GM10847 (cell line): Measurements from ENCODE around the gene TMEM8B.

Experiments
- POLR2A ChIP-seq: IDR thresholded peaks from 2 replicates; pipeline ENCODE4 v1.6.1; 2011; ENCODE audit not compliant: insufficient read length; ENCODE audit errors: extremely low read depth

The TMEM8B gene

DNA sequence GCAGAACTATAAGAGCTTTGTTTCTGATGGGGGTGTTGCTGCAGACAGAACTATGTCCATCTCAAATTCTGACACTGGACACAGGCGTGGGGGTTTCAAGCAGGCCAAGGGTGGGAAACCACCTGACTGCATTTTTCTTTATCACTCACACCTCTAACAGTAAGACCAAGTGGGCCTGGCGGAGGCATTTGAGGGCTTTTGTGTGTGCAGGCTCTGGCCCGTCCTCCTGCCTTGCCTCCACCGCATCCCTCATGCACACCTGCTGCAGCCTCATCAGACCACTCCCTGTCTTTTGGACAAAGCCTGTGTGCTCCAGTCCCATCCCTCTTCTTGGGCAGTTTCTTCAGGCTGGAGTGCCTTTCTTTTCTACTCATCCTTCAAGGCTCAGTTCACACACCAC, 33.3 kb downstream of the TMEM8B start:
- no peak for TF ChIP-seq POLR2A

DNA sequence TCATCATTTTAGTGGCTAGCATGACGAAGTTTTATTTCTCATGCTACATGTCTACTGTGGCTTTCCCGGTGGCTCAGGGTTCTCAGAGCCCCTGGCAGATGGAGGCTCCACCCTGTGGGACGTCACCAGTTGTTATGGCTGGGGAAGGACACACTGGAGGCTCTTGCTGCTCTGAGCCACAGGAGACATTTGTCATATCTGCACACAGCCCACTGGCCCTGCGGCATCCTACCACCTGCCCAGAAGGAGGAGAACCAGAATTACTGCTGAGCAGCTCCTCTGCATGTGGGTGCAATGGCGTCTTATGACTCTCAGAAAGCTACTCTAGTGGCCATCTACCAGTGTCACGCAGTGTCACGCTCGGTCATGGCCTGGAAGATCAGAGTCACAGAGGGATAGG, 34.6 kb downstream of the TMEM8B start:
- no peak for TF ChIP-seq POLR2A

DNA sequence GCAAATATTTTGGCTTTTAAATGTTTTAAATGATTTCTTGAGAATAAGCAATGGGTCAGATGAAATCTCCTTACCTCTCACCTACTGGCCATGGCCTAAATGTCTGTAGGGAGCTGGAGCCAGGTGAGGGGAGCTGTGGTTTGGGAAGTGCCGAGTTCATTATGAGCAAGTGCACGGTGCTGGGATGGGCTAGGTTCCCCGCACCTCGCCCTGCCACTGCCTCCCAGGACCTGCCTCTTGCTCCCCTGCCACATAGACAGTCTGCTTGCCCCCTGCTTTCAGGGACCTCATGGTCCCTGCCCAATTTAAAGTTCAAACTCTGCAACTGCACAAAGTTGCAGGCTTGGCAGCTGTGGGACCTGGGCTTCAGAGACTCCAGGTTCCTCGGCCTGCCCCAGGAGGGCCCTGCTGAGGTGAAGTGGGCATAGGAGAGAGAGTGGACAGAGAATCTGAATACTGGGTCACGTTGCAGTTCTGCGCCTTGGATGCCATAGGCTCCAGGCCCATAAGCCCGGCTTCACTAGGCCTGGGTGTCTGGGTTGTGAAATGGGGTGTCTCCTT, 35.7 kb downstream of the TMEM8B start:
- no peak for TF ChIP-seq POLR2A

DNA sequence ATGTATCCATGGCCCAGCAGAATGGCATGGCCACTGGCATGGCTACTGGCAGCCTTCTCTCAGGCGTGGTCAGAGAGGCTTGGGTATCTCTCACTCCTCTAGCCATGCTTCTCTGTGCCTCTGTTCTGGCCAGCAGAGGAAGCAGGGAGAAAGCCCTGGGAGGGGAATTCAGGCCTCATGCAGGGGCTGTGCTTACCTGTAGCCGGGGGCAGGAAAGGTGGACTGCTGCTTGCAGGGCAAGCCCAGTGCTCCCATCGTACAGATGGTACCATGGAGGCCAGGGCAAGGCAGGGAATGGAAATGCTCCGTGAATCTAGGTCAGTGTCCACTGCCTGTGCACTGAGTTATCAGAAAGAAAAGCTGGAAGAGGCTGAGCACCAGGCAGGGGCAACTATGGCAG, 38.5 kb downstream of the TMEM8B start:
- TF ChIP-seq POLR2A = no peak

DNA sequence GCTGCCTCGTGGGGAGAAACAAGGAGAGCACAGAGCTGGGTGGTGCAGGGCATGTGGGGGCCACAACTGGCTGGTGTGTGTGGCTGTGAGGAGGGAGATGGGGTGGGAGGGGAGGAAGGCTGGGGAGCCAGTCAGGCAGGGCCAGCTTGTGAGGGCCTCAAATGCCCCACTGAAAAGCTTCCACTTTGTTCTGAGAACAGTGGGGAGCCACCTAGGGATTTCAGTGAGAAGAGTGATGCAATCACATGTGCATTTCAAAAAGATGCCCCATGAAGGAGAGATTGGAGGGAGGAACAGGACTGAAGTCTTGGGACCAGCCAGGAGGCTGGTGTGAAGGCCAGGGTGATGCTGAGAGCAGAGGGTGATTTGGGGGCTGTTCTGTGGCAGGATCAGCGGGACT, 39.9 kb downstream of the TMEM8B start:
- TF ChIP-seq POLR2A = no peak

DNA sequence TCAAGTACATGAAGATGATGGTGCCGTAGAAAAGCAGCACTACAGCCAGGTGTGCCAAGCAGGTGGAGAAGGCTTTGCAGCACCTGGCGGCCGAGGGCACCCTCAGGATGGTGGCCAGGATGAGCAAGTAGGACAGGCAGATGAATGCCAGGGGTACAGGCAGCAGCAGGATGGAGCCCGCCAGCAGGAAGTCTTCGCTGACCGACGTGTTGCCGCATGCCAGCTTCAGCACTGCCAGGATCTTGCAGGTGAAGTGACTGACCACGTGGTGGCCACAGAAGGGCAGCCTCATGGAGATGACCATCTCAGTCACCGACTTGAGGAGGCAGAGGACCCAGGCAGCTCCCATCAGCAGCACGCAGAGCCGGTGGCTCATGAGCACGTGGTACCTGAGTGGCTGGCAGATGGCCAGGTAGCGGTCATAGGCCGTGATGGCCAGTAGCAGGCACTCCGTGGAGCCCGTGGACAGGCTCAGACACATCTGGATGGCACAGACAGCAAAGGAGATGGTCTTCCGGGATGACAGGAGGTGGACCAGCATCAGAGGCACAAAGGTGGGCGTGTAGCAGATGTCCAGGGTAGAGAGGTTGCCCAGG, 40.7 kb downstream of the TMEM8B start:
- TF ChIP-seq POLR2A = no peak

DNA sequence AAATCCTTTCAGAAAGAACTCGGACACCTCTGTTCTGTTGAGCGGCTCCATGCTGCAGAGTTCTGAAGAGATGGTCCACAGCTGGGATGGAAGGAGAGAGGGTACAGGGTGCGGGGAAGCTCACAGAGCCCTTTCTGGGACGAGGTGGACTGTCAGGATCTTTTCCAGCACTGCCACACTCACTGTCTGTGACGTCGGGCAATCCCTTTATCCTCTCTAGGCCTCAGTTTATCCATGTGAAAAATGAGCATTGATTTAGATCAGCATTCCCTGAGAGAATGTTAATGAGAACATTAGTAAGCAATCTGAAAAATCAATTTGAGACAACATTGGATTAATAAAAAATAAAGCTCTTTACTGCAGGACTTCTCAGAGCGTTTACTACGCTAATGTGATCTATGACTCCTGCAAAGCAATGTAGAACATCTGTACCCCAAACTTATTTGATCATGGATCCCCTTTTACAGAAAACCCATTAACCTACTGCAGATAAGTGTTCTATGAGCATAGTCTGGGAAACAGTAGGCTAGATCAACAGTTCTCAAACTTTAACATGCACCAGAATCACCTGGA, 41.4 kb downstream of the TMEM8B start, which contains the start of gene OR13J1:
OR13J1 (minus strand) TSS at position 51 of the 573 bp plus-strand sequence; CDS start at position 51, 0 bp downstream.
- no peak for TF ChIP-seq POLR2A

DNA sequence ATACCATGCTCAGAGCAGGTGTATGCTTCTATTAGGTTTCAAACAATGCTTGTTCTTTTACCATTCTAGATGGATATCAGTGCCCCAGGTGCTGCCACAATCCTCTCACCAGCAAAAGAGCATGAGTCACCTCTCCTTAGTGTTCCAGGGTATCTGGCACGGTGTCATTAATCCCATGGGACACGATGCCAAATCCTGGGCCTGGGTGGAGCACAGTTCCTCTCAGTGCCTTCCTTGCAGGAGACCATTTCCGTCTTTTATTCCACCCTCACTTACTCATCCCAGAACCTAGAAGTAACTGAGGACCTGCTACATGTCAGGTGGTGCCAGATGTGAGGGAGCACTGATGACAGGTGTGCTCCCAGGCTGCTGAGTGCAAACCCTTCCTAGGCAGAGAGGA, 42.5 kb downstream of the TMEM8B start:
- TF ChIP-seq POLR2A = no peak

DNA sequence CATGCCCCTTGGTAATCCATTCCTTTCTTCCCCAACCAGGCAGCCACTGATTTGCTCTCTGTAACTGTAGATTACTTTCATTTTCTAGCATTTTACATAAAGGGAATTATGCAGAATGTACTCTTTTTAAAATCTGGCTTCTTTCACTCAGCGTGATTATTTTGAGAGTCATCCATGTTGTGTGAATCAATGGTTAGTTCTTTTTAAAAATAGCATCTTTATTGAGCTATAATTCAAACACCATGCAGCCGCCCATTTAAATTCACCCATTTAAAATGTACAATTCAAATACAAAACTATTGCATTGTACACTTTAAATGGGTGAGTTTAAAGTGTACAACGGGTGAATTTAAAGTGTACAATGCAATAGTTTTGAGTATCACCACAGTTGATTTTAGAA, 43.5 kb downstream of the TMEM8B start:
- no peak for TF ChIP-seq POLR2A

DNA sequence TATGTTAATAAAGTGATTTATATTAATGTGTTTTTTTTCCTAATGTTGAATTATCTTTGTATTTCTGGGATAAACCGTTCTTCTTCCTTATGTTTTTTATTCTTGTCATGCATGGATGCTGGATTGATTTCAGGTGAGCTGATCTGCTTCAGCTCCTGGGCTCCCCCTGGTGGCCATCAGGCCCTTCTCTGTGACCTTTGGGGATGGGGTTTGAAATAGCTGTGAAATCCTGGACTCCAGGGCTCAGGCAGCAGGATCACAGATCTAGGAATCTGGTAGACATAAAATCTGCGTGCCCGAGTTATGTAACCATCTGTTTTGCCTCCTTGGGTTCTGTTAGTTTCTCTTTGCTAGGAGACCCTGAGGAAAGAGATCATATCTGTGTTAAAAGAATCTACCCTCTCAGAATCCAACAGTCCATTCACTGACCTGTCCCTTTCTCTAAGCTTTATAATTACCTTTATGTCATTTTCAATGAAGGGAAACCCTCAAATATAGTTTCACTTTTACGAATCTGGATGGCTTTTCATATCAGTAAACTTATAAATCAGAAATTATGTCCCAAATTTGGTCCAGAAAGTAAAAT, 53.3 kb downstream of the TMEM8B start:
- no peak for TF ChIP-seq POLR2A

DNA sequence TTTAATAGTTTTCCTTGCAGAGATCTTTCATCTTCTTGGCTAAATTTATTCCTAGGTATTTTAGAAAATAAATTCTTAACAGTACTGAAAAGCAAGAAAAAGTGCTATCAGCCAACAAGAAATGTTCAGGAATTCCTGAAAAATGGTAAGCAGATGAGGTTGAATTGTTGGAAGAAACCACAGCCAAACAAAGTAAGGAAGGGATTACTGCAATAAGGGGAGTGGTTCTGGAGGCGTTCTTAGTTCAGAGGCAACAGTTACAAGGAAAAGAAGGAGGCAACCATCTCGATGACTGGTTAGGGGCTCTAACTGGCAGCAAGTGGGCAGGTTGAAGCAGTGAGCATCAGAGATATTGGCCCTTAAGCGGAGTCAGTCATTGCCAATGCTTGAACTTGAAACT, 54.0 kb downstream of the TMEM8B start:
- TF ChIP-seq POLR2A = no peak

DNA sequence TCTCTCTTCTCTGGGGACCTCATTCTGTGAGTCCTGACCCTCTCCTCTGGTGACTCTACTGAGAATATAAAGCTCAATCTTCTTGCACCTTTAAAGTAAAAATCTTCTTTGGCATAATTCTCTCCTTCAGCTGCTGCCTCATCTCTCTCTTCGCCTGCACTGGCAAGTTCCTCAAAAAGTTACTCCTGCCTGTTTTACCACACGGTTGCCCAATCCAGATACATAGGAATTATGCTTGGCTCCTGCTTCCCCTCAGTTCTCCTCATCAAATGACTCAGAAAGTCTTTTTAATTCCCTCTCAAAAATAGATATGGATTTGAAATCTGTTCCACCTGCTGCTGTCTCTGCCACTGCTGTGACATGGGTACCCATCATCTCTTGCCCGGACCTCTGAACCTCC, 62.6 kb downstream of the TMEM8B start:
- no peak for TF ChIP-seq POLR2A

DNA sequence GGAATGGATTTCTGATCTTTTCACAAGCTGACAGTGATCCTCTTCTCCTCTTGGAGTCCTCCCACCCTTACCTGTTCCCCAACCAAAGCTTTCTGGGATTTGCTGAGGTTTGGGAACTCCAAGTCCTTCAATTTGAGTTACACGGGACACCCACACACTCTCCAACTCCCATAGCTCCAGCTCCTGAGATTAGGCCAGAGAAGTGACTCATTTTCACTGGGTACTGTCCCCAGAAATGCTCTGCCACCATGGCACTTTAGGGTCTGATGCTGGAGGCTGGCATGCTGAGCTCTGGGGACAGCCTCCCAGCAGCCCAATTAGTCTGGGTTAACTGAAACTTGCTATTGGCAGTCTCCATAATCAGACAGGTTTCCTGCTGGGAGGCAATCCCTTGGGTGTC, 63.0 kb downstream of the TMEM8B start:
- no peak for TF ChIP-seq POLR2A

DNA sequence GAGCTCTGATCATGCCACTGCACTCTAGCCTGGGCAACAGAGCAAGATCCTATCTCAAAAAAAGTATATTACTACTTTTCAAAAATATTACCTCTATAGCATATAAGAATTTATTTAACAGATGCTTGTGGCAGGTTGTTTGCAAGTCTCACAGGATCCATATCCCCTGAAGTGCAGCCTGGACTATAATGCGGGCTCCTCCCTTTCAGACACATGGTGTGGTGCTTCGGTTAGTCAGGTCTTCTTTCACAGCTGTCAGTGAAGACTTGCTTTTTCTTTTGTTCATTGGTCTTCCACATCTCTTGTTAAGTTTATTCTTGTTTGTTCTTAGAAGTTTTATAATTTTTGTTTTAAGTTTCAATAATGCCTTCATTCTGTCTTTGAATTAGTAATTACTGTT, 67.5 kb downstream of the TMEM8B start:
- TF ChIP-seq POLR2A = no peak

DNA sequence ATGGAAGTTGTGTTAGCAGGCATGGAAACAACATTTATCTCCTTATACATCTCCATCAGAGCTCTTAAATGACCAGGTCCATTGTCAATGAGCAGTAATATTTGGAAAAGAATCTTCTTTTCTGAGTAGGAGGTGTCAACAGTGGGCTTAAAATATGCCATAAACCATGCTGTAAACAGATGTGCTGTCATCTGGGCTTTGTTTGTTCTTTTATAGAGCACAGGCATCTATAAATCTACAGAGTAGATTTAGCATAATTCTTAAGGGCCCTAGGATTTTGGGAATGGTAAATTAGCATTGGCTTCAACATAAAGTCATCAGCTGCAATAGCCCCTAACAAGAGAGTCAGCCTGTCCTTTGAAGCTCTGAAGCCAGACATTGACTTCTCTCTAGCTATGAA, 69.3 kb downstream of the TMEM8B start:
- no peak for TF ChIP-seq POLR2A

DNA sequence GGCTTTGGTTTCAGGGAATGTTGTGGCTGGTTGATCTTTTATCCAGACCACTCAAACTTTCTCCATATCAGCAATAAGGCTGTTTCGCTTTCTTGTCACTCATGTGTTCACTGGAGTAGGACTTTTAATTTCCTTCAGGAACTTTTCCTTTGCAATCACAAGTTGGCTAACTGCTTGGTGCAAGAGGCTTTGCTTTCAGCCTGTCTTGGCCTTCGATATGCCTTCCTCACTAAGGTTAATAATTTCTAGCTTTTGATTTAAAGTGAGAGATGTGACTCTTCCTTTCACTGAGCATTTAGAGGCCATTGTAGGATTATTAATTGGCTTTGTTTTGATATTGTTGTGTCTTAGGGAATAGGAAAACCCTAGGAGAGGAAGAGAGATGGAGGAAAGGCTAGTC, 70.0 kb downstream of the TMEM8B start:
- TF ChIP-seq POLR2A = no peak
